UCSD-AML1 (cell line): ENCODE results near the gene RNF17.
"Not testable (repeated sequence)": the region's sequence is repeated elsewhere in the genome, so short reads cannot be mapped to it uniquely, and the experiment has no call there.

Experiments
- DNase-seq: peaks from one replicate; lab custom pipeline; 2025; ENCODE audit not compliant: unreplicated experiment; lab: John Stamatoyannopoulos, UW

Gene RNF17

DNA sequence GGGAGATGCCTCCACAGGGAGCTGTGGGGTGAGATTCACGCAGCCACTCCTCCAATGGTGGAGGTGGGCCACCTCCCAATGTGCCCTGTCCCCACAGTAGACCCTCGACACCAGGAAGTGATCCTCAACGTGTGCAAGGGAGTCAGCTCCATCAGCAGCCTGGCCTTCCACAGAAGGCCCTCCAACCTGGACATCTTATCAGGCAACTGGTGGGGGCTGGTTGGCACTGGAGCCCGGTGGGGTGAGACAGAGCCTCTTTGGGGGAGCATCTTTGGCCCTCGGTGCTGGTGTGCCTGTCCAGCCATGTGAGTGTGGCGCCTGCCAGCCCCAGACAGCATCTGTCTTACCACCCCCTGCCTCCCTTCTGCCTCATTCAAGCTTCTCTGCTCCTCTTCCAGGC is 19.7 kb upstream of the RNF17 start:
- no peak for DNase-seq

DNA sequence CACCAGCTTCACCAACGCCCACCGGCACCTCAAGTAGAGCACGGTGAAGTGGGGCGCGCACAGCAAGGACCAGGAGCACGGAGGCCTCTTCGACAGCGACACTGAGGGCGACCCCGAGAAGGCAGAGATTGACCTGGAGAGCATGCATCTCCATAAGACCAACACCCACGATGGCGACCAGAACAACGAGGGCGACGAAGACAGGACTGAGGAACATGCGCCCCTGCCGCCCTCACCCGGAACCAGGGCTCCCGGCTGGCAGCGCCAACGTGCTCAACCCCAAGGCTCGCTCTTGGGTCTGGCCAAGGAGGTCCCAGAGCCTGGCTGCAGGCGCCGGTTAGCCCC is 18.5 kb upstream of the RNF17 start:
- DNase-seq, result no peak

- no peak for DNase-seq
These were observed 17.9 kb upstream of the RNF17 start for GRCh38 chr13:24745861-24746617.

DNA sequence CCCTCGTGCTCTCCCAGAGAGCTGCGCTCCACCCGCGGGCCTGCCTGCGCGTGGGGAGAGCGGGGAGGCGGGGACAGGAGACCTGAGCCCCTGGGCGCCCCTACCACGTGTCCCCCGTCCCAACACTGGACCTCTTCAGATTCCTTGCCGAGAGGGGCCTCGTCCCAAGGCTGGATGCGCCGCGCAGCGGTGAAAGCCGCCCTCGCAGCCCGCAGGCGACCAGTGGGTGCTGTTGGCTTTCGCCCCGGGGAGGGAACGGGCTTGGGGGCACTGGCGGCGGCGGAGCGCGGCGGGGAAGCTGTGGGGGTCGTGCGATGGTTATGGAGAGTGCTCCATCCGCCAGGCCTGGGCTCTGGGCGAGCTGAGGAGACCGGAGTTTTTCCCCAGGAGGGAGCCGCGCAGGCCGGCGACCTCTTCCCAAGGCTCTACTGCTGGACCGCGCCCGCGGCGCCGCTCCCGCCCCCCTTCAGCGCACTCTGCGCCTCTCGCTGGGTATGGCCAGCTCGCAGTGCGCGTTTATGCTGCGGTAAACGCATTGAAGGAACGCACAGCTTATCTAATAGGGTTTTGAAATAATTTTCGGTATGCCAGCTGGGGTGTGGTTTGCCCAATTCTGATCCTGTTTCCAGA is 17.2 kb upstream of the RNF17 start:
- DNase-seq, result no peak

DNA sequence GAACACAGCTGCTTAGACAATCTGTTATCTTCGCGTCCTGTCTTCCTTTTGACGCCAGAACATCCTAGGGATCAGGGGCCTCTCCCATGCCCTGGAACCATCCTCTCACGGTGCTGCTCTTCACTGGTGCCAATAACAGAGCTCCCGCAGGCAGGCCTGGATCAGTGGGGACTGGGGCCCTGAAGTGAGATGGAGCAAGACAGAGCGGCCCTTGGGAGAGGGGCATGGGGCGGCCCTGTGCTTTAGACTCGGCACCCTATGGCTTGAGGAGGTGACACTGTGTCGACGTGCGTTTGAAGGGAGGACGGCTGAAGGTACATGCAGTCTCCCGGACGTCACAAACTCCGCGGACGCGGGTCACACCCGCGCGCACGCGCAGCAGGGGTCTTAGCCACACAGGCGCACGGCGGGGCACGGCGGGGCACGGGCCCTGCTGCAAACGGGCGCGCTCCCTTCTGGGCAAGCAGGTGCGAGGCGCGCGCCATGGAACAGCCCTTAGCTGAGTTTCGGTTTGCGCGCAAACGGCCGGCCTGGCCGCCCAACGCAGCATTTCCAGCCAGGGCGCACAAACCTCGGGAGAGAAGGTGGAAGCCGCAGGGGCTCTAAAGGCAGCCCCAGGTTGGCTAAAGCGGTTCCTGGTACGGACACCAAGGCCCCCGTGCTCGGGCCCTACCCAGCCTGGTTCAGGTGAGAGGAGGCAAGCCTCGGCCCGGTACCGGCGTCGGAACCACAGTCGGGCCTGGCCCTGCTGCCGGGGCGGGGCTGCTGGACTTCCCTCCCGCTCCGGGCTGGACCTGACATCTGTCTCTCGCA is 16.5 kb upstream of the RNF17 start:
- DNase-seq, result no peak

DNA sequence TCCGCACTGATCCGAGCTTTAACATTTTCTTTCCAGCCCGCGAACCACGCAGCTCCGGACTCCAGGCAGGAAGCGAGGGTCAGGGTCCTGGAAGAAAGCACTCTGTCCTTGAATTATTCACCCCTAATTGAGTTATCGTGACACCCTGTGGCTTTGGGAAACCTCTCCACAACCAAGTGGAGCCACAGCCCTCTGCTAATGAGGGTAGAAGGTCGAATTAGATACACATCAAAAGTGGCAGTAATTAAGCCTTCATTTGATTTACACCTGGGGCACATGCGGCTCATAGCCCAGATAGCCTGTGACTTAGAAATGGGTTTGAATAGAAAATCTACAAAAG is 15.9 kb upstream of the RNF17 start:
- DNase-seq, result no peak

GRCh38 chr13:24759197-24759596 is 4.8 kb upstream of the RNF17 start:
- DNase-seq, result no peak

GRCh38 chr13:24764276-24764630 is 284 bp downstream of the RNF17 start:
- DNase-seq, result no peak

DNA sequence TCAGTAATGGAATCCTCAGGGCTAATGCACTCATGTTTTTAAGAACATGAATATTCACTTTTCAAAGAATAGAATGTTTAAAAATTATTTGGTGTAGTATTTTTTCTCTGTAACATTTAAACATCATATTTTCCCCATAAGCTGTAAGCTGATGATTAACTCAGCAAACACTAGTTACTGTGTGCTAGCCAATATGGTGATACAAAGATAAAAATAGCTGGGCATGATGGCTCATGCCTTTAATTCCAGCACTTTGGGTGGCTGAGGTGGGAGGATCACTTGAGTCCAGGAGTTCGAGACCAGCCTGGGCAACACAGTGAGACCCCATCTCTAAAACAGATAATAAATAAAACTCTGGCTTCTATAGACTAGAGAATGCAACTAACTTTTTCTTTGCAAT is 13.2 kb downstream of the RNF17 start:
- DNase-seq, result no peak

DNA sequence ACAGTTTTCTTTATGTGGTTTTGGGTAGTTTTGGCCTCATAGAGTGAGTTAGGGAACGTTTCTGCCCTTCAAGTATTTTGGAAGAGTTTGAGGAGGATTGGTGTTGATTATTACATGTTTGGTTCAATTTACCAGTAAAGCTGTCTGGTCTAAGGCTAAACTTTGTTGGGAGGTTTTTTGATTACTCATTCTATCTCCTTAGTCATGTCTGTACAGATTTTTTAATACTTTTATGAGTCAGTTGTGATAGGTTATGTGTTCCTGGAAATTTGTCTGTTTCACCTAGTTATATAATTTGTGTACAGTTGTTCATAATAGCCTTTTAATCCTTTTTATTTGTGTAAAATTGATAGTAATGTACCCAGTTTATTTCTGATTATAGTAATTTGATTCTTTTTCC is 20.4 kb downstream of the RNF17 start:
- DNase-seq, result no peak

DNA sequence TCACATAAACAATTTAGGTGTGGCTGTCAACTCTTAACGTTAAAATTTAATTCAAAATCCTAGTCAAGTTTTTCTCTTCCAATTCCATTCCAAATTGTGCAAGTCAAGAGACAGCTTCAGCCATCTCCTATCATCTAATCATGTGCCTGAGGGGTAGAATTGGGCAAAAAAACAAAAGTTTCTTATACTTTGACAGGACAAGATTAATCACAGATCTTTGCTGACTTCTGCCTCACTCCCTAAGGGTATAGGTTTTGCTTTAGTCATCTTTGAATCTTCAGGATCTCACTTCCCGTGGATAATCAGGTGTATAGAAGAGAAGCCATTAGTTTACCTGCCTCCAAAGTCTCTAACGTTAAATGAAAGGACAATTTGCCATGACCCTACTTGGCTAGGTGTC is 24.6 kb downstream of the RNF17 start:
- DNase-seq, result no peak

DNA sequence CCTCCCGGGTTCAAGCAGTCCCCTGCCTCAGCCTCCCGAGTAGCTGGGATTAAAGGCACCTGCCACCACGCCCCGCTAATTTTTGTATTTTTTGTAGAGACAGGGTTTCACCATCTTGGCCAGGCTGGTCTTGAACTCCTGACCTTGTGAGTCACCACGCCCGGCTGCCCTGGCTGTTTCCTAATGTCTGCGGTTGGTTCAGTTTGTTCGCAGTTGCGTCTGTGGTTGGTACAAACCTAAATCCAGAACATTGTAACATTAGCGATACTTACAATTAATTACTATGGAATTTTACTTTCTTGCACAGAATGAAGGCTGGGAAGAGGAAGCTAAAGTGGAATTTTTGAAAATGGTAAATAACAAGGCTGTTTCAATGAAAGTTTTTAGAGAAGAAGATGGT is 38.1 kb downstream of the RNF17 start:
- DNase-seq, result no peak

GRCh38 chr13:24821207-24821606 is 57.2 kb downstream of the RNF17 start:
- no peak for DNase-seq

DNA sequence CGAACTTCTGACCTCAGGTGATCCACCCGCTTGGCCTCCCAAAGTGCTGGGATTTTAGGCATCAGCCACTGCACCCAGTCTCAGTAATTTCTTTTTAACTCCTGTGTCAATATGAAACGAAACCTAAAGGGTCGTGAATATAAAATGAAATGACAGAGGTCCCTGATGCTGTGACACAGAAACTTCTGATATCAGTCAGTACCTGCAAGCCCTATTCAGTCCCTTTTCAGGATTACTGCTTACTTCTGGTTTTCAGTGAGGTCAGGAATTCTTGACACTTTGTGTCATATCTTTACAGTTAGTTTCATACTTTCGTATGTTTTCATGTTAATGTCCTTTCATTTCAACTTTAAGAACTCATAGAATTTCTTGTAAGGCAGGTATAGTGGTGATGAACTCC is 58.7 kb downstream of the RNF17 start:
- DNase-seq, result no peak

GRCh38 chr13:24823122-24823710 is 59.2 kb downstream of the RNF17 start:
- not testable (repeated sequence) for DNase-seq

DNA sequence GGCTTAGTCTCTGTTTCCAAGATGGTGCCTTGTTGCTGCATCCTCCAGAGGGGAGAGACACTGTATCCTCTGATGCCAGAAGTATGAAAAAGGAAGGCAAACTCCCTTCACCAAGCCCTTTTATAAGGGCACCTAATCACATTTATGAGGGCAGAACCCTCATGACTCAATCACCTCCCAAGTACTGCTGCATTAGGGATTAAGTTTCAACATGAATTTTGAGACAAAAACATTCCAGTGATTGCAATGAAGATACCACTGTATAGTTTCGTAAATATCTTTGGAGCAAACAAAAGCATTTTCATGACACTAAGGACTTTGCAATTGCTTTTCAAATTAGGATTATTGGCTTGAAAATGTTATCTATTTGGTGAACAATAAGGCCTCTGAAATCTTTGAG is 63.8 kb downstream of the RNF17 start:
- DNase-seq, result no peak

DNA sequence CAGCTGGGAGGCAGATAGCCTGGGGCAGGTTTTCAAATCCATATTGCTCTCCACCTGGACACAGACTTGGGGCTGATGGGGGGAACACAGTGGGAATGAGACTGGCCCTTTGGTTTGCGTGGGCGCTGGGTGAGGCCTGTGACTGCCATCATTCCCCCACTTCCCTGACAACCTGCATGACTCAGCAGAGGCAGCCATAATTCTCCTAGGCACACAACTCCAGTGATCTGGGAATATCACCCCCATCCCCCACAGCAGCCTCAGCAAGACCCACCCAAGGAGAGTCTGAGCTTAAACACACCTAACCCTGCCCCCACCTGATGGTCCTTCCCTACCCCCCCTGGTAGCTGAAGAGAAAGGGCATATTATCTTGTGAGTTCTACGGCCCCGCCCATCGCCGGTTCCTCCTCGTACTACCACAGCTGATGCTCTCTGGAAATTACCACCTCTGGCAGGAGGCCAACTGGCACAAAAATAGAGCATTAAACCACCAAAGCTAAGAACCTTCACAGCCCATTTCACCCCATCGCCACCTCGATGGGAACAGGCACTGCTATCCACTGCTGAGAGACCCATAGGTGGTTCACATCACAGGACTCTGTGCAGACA is 71.0 kb downstream of the RNF17 start:
- DNase-seq, result no peak

- not testable (repeated sequence) for DNase-seq
These were observed 73.6 kb downstream of the RNF17 start for GRCh38 chr13:24837528-24837927.

DNA sequence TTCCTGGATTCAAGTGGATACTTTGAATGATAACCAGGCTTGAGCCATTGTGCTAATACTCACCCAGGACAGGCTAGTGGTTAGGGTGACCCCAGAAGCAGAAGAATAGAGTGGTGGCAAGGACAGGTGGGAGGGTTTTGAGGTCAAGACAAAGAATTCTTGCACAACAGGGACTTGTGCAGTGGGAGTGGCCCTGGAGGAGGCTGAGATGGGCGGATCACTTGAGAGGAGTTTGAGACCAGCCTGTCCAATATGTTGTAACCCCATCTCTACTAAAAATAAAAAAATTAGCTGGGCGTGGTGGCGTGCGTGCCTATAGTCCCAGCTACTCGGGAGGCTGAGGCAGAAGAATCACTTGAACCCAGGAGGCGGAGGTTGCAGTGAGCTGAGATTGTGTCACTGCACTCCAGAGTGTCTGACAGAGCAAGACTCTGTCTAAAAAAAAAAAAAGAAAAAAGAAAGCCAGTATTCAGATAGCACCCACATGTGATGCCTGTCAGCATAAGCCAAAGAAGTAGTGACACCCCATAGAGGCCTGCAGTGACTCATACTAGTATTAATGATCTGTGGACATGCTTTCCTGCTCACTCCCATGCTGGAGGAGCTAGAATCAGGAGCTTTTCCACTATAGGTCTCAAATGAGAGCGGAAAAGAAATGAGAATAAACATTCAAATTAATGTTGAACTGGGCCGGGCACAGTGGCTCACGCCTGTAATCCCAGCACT is 78.7 kb downstream of the RNF17 start:
- no peak for DNase-seq

- DNase-seq, result no peak
These were observed 87.6 kb downstream of the RNF17 start for GRCh38 chr13:24851546-24851945.

DNA sequence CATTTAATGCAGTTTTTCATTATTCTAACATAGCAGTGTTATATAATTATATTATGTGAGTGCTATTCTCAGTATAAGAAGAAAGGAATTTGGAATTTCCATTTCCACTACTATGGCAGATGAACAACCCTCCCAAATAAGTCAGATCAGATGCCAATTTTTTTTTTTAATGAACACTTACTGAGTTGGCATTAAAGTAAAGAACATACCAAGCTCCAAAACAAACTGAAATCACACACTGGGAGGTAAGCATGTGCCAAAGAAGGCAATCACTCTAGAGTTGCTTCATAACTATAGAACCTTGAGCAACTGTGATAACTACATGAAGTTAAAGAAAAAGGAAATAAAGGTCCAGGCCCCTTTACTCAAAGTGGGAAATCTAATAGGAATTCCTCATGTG is 90.3 kb downstream of the RNF17 start:
- no peak for DNase-seq
